Keratinocyte (primary cell): ENCODE data around the gene RCN2. TPM values are rescaled to one million over a fixed set of nuclear protein-coding genes. Genes with fewer than 3 reads are reported as not detected.

Experiments used
- DNase-seq: peaks from one replicate; pipeline ENCODE4 v3.0.0-alpha.2; 2011; ENCODE audit warnings: low read depth, missing footprints, low spot score
- FAIRE-seq: peaks from 2 replicates; lab custom pipeline; 2011; peaks lifted over from hg19 to GRCh38; lab: Jason Lieb, UNC
- H2AFZ ChIP-seq: 2 replicates; pipeline ENCODE4 v1.6.0; 2012; ENCODE audit warnings: low read length, control low read depth, inconsistent platforms; ENCODE audit not compliant: control insufficient read depth
- H3K27ac ChIP-seq: 2 replicates; pipeline ENCODE4 v1.5.1; 2011; ENCODE audit warnings: low read length; ENCODE audit not compliant: control insufficient read depth, insufficient read depth
- H3K27me3 ChIP-seq: 3 replicates; pipeline ENCODE4 v1.6.0; 2011; ENCODE audit warnings: low read length; ENCODE audit not compliant: control insufficient read depth, insufficient read depth; ENCODE audit errors: extremely low read depth
- H3K36me3 ChIP-seq, 2 experiments: 2 replicates in 1 of 2; 3 replicates in 1 of 2; pipeline ENCODE4 v1.5.1; 2011; ENCODE audit warnings: low read length in 2 of 2, mild to moderate bottlenecking in 1 of 2; ENCODE audit not compliant: control insufficient read depth in 2 of 2, insufficient read depth in 2 of 2; ENCODE audit errors: extremely low read depth in 1 of 2
- H3K4me1 ChIP-seq: 3 replicates; pipeline ENCODE4 v1.5.1; 2011; ENCODE audit warnings: low read length; ENCODE audit not compliant: control insufficient read depth, insufficient read depth; ENCODE audit errors: extremely low read depth
- H3K4me2 ChIP-seq: 3 replicates; pipeline ENCODE4 v1.6.0; 2011; ENCODE audit warnings: low read depth, low read length; ENCODE audit not compliant: control insufficient read depth, insufficient read depth; ENCODE audit errors: extremely low read depth
- H3K4me3 ChIP-seq, 3 experiments: fragments of 200-600 bp in 1 of 3; sonication (generic) in 1 of 3; 2 replicates in 2 of 3; 3 replicates in 1 of 3; pipeline ENCODE4 v1.5.1; 2011 to 2016; ENCODE audit warnings: low read length in 3 of 3, mild to moderate bottlenecking in 3 of 3, control low read depth in 2 of 3, inconsistent platforms in 1 of 3, low read depth in 1 of 3, mixed read lengths in 1 of 3, mixed run types in 1 of 3, moderate library complexity in 1 of 3; ENCODE audit not compliant: control insufficient read depth in 2 of 3, insufficient read depth in 2 of 3; ENCODE audit errors: extremely low read depth in 1 of 3
- H3K79me2 ChIP-seq: 2 replicates; pipeline ENCODE4 v1.6.0; 2012; ENCODE audit warnings: low read length; ENCODE audit not compliant: control insufficient read depth, insufficient read depth
- H3K9ac ChIP-seq: 3 replicates; pipeline ENCODE4 v1.6.0; 2011; ENCODE audit warnings: low read length; ENCODE audit not compliant: control insufficient read depth, insufficient read depth; ENCODE audit errors: extremely low read depth
- H3K9me1 ChIP-seq: 3 replicates; pipeline ENCODE4 v1.6.0; 2011; ENCODE audit warnings: low read length; ENCODE audit not compliant: control insufficient read depth, insufficient read depth; ENCODE audit errors: extremely low read depth
- H3K9me3 ChIP-seq: 2 replicates; pipeline ENCODE4 v1.5.1; 2012; ENCODE audit warnings: low read depth, low read length; ENCODE audit not compliant: control insufficient read depth
- H4K20me1 ChIP-seq: 3 replicates; pipeline ENCODE4 v1.6.0; 2011; ENCODE audit warnings: low read length; ENCODE audit not compliant: control insufficient read depth, insufficient read depth; ENCODE audit errors: extremely low read depth
- EZH2 ChIP-seq: IDR thresholded peaks from one replicate; pipeline ENCODE4 v1.6.1; 2012; ENCODE audit warnings: inconsistent platforms, mild to moderate bottlenecking, low read length, moderate library complexity
- dilution Hi-C: fragments of 300-500 bp; cut with MboI; formaldehyde crosslinking; loops from one replicate; pipeline ENCODE4 v1.7.0; 2020; ENCODE audit warnings: low sequenced_read_pairs; ENCODE audit not compliant: extremely low pct_ligation_motif_present
- polyA plus RNA-seq, 5 experiments: library from polyadenylated mRNA; depleted of rRNA in 3 of 5; stranded (reverse) in 3 of 5; stranded (forward) in 1 of 5; unstranded in 1 of 5; fragments of >200 nt; gene quantifications; 1 replicate in 1 of 5; 2 replicates in 3 of 5; 3 replicates in 1 of 5; pipeline versions ENCODE4 v1.2.1 to v1.2.3, GENCODE V29; 2011 to 2012; ENCODE audit warnings: missing spikeins in 2 of 5, low read depth in 1 of 5, low replicate concordance in 1 of 5
- TF ChIP-seq, protein P1 (sequence below), 3 experiments: IDR thresholded peaks in 1 of 3; conservative IDR thresholded peaks in 1 of 3; optimal IDR thresholded peaks in 1 of 3; 2 replicates in 2 of 3; 3 replicates in 1 of 3; pipeline versions ENCODE3 to v1.5.1; 2011; ENCODE audit warnings: low read length in 3 of 3, mild to moderate bottlenecking in 3 of 3, moderate library complexity in 2 of 3, control low read depth in 1 of 3, inconsistent platforms in 1 of 3; ENCODE audit not compliant: insufficient read depth in 2 of 3; ENCODE audit errors: extremely low read depth in 1 of 3

Gene RCN2
- polyA plus RNA-seq, 1 donor (not counting 4 experiments of a cell fraction or from before 2014, with no cell fraction given), result 118 TPM

DNA sequence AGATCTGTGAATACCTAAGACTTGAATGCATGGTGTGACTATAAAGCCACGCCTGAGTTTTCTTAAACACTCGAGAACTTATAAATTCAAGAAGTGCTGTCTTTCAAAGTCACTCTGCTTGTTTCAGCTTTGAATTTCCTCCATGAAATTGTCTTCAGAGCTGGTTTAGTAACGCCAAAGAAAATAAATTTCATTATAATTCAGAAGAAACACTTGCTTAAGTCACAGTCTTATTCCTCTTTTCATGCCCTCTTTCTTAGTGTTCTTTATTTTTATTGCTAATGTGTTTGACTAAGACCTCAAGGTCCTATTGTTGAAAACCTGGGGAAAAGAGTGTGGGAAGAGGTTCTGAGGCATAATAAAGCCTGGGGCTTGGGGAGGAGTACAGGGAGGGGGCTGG lies 3.3 kb upstream of the RCN2 start:
- H3K36me3 ChIP-seq, result no peaks in the 10 kb centered on the region
- no peaks in the 10 kb centered on the region for H4K20me1 ChIP-seq
- no peak overlapping the region for H3K4me2 ChIP-seq
- FAIRE-seq (no peak), DNase-seq (no peak)
- H3K4me1 ChIP-seq, result peaks cover 15% of the 10 kb centered on the region
- dilution Hi-C loops, result no loop called here
- TF ChIP-seq, protein P1, sequence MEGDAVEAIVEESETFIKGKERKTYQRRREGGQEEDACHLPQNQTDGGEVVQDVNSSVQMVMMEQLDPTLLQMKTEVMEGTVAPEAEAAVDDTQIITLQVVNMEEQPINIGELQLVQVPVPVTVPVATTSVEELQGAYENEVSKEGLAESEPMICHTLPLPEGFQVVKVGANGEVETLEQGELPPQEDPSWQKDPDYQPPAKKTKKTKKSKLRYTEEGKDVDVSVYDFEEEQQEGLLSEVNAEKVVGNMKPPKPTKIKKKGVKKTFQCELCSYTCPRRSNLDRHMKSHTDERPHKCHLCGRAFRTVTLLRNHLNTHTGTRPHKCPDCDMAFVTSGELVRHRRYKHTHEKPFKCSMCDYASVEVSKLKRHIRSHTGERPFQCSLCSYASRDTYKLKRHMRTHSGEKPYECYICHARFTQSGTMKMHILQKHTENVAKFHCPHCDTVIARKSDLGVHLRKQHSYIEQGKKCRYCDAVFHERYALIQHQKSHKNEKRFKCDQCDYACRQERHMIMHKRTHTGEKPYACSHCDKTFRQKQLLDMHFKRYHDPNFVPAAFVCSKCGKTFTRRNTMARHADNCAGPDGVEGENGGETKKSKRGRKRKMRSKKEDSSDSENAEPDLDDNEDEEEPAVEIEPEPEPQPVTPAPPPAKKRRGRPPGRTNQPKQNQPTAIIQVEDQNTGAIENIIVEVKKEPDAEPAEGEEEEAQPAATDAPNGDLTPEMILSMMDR (optimal IDR thresholded peaks at IDR 0.05 in 1 of 3, IDR thresholded peaks at IDR 0.05 in 1 of 3, conservative IDR thresholded peaks at IDR 0.05 in 1 of 3; ENCODE audit: extremely low read depth in 1 of 3, insufficient read depth in 2 of 3, low read length in 3 of 3), result no peak
- no peak for TF ChIP-seq EZH2
- no peaks in the 10 kb centered on the region for H3K9me3 ChIP-seq
- no peak overlapping the region for H3K4me3 ChIP-seq
- H2AFZ ChIP-seq, result no peak overlapping the region
- H3K27me3 ChIP-seq, result no peaks in the 10 kb centered on the region
- no peak overlapping the region for H3K27ac ChIP-seq
- H3K9ac ChIP-seq, result no peak overlapping the region
- H3K9me1 ChIP-seq, result no peaks in the 10 kb centered on the region
- H3K79me2 ChIP-seq, result peaks cover 8% of the 10 kb centered on the region

DNA sequence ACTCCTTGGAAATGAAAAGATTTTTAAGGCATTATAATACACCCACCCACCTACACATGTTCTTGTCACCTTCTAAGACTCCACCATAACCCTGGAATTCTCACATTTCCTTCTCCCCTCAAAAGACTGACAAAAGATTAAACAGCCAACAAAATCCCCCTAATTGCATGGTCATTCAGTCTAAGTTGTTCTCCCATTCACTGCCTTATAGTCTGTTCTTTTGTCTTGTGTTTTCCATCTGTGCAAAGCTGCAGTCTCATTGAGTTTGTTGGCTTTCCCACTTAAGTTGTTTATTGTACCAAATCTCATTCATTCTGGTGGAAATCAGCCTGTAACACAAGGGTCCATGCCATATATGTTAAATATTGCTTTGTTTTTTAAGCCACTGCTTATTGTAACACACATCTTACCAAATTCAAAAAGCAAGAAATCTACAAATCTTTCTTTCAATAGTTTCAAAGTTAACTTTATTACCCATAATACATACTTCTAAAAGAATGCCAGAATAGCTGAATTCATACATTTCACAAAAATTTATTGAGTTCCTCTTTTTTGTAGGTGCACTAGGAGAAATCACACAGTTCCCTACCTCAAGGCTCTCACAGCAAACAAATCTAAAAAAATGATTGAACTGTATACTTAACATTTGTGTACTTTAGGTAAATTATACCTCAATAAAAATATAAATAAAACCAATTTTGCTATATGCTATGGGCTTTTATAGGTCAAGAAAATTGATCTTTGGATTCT lies 2.4 kb upstream of the RCN2 start:
- Histone ChIP-seq H3K27ac (no peak overlapping the region), H3K4me1 (peaks cover 15% of the 10 kb centered on the region), H2AFZ (no peak overlapping the region), H3K9me1 (no peaks in the 10 kb centered on the region), H3K9ac (no peak overlapping the region), H3K4me3 (no peak overlapping the region), H4K20me1 (no peaks in the 10 kb centered on the region), H3K9me3 (no peaks in the 10 kb centered on the region), H3K4me2 (no peak overlapping the region), H3K36me3 (no peaks in the 10 kb centered on the region), H3K27me3 (no peaks in the 10 kb centered on the region), H3K79me2 (peaks cover 8% of the 10 kb centered on the region)
- FAIRE-seq, result no peak
- dilution Hi-C loops, result no loop called here
- DNase-seq, result no peak
- TF ChIP-seq, protein P1 (optimal IDR thresholded peaks at IDR 0.05 in 1 of 3, IDR thresholded peaks at IDR 0.05 in 1 of 3, conservative IDR thresholded peaks at IDR 0.05 in 1 of 3; ENCODE audit: extremely low read depth in 1 of 3, insufficient read depth in 2 of 3, low read length in 3 of 3), result no peak
- TF ChIP-seq EZH2, result no peak
